ENCODE results near the gene AOAH.
"Not testable (repeated sequence)": the region's sequence is repeated elsewhere in the genome, so short reads cannot be mapped to it uniquely, and the experiment has no call there.

The AOAH gene

DNA sequence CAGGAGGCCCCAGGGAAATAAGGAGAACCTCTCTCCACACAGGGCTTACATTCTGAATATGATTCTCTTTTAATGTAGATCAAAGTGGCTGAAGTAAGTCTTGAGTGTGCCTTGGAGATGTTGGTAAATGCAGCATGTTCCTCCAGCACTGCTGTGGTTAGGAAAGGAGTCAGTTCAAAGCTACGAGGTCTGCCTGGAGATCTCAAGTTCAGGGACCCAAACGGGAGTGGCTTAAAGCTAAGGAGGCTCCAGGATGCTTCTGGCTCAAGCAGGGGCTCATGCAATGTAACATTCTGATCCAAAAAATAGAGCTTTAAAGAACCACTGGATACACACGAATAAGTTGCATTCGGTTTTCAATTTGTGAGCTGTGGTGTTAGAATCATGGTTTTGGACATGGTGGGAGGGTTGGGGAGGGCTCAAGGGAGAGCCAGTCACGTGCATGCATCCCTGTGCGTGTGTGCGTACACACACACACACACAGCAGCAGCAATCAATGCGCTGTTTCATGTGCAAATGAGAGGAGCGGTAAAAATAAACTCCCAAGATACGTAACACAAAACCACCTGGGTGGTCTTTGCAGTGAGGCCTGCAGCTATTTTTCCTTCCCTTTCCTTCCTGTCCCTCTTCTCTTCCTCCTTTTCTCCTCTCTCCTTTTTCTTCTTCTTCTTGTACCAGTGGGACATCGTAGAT, 70.5 kb downstream of the AOAH start:
- no peak for DNase-seq

DNA sequence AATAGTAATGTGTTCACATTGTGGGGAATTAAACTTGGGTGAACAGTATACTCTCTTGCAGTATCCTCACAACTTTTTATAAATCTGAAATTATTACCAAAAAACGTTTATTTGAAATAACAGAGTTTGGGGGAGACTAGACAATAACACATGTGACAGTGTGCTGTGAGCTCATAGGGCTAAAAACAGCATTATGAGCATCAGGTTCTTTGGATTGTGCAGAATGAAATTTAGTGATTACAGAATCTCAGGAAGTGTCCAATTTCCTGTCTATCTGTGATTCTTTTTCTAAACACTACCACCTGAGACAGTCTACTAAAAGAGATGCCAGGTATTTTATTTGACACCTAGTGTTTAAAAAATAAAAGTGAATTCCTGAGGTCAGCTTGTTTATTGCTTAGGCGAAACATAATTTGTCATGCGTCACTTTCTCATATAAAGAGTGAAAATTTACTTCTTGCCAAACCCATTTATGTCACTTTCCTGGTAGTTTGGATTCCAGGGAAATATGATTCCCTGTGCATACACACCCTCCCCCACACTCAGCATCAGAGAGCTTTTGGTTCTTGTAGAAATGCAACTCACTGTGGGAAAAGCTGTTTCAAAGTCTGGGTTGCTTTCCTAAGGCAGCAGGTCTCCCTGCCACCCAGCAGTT, 71.2 kb downstream of the AOAH start:
- no peak for DNase-seq

DNA sequence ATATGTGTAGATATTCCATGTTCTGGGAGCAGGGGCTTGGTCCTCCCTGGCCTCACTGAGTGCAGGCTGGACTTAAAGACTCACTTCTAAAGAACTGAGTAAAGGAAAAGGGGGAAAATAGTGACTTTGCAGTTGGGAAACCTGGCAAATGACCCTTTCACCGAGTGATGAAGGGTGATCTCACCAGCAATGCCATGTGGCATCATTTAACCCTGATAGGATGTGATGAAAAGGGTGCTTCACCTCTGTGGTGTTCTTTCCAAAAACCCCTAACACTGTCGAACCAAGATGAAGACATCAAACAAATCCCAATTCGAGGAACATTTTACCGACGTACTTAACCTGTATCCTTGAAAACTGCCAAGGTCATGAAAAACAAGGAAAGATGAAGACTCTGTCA, 71.9 kb downstream of the AOAH start:
- DNase-seq: no peak

DNA sequence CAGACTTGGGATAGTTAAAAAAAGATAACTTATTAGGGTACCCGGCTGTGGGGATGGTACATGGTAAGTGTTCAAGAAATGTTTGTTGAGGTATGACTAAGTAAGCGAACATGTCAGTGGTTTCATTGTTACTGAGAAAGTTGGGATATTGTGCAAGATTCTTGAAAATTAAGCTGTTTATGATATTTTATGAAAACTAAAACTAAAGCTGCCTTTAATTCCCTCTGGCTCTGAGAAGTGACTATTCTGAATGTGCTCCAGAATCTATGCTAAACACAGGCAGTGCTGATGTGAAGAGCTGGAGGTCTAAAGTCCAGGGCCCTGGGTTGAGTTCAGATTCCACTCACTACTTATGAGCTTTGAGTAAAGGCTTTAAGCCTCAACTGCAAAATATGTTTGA, 72.9 kb downstream of the AOAH start:
- DNase-seq: no peak

DNA sequence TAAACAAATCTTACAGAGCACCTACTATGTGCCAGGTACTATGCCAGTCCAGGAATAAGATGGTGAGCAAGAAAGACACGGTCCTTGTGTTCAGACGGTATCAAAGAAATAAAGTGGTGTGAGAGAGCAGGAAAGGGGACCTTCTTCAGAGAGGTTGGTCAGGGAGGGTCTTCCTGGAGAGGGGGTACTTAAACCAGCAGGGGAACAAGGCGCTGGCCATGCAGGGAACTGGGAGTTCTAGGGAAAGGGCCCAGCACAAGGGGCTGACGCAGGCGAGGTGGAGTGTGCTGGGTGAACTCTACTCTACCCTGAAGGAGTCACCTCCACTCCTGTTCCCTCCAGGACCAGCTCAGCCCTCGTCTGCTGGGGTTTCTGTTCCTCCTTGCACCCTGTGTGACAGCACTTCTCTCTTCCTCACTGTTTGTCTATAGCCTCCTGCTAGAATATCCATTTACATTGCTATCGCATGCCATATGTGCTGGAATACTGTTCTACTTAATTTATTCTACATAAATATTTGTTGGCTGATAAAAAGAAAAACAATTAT, 73.5 kb downstream of the AOAH start:
- DNase-seq: no peak

DNA sequence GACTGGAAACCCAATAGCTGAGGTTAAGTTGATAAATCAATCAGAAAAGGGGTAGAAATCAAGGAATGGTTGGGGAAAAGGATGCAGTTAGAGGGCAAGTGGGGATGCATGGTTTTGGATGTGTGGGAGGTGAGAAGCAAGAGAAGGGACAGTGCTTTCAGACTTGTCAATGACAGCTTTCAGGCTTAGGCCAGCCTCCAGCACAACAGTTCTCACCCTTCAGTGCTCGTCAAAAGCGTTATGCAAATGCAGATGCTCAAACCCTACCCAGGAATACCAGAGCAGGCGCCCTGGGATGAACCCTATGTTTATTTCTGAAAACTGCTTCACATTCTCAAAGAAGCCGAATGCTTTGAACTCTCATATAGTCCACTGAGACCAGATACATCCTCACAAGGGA, 74.0 kb downstream of the AOAH start:
- no peak for DNase-seq

DNA sequence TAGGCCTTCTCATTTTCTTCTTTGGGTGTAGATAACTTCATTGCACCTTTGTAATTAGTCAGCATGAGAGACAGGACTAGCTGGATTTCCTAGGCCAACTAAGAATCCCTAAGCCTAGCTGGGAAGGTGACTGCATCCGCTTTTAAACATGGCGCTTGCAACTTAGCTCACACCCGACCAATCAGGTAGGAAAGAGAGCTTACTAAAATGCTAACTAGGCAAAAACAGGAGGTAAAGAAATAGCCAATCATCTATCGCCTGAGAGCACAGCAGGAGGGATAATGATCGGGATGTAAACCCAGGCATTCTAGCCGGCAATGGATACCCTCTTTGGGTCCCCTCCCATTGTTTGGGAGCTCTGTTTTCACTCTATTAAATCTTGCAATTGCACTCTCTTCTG, 75.0 kb downstream of the AOAH start:
- not testable (repeated sequence) for DNase-seq

DNA sequence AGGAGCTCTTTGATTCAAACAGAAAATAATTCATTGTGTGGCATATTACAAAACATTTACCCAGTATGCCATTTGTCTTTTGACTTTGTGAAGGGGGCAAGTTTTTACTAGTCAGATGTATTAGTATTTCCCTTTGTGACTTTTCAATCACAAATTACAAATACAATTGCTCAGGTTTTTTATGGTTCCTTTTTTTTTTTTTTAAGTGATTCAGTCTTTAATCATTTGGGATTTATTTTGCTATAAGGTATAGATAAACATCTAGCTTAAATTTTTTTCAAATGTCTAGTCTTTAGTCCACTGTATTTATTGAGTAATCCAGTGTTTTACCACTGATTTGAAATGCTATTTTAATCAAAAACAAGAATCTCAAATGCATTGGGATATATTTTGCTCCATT, 75.9 kb downstream of the AOAH start:
- DNase-seq: no peak

DNA sequence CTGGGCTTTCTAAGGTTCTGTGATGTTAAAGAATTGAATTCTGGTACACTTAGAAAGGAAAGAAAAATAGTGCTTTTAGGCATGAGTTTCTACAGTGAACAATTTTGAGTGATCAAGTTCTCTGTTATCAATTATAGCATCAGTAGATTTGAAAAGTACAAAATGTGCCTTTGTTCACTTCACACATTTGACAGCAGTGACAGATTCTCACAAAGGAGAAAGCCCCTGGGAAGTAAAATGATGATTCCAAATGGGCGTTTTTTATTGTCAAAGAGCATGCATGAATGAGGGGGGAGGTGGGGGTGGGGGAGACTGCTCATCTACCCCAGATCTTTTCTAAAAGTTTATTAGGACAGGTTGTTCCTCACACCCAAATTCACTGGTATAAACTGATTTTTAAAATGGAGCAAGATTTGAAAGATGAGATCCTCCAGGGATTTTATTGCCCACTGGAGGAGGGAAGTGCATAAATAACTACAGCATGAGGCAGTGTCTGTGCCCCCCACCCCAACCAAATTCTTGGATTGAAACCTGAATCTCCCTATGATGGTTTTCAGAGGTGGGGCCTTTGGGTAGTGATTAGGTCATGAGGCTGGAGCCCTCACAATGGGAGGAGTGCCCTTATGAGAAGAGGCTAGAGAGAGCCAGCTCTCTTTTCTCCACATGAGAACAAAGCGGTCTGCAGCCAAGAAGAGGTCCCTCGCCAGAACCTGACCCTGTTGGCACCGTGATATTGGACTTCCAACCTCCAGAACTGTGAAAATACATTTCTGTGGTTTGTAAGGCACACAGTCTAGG, 79.5 kb downstream of the AOAH start:
- no peak for DNase-seq

DNA sequence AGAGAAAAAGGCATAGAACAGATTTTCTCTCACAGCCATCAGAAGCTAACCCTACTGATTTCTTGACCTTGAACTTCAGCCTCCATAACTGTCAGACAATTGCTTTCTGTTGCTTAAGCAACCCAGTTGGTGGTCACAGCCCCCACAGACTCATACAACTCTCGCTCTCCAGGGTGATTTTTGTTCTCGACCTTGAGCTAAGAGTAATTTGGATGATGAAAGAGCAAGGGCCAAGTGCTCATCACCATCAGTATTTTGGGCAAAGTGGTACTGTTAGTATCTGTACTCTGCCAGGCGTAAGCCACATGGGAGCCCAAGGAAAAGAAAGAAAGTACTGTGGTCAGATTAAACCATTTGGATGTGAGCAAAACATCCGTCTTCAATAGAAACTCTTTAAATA, 81.9 kb downstream of the AOAH start:
- no peak for DNase-seq

DNA sequence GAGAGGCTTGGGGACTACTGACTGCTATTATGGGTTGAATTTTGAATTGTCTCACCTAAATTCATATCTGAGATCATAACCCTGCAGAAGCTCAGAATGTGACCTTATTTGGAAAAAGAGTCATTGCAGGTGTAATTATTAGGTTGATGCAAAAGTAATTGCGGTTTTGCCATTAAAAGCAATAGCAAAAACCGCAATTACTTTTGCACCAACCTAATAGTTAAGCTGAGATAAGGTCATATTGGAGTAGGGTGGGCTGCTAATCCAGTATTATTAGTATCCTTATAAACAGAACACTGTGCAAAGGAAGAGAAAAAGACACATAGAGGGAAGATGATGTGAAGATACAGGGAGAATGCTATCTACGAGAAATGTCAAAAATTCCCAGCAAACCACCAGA, 82.3 kb downstream of the AOAH start:
- no peak for DNase-seq

DNA sequence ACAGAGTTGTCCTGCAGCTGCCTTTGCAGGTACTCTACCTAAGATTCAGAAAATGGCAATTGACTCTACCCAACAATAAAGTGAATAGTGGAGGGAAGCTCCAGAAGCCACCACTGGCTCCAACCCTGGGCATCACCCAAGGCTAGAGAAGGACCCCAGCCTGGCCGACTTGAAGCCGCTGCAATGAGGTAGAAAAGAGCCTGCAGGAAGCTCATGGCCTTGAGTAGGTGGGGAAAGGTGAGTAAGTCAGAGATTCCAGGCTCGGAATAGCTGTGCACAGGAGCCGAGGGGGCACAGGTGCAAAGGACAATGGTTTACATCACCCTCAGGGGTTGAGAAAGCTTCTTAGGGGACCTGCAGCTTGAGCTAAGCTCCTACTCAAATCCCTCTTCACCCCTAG, 83.6 kb downstream of the AOAH start:
- DNase-seq: no peak

DNA sequence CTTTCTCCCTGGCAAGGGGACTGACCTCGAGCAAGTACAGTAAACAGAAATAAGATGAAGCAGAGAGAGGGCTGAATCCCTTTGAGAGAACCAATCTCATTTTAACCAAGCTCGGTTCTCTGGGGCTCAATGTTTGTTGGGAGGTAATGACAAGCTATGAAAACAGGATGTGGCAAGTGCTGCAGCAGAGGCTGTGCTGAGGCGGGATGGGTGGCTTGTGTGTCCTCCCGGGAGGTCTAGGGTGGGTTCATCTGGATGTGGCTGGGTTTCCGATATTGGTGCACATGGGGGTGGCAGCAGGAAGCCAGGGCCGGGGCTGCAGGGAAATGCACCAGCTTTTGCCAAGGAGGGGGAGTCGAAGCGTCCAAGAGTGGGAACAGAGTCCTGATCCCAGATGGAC, 84.5 kb downstream of the AOAH start:
- DNase-seq: no peak

DNA sequence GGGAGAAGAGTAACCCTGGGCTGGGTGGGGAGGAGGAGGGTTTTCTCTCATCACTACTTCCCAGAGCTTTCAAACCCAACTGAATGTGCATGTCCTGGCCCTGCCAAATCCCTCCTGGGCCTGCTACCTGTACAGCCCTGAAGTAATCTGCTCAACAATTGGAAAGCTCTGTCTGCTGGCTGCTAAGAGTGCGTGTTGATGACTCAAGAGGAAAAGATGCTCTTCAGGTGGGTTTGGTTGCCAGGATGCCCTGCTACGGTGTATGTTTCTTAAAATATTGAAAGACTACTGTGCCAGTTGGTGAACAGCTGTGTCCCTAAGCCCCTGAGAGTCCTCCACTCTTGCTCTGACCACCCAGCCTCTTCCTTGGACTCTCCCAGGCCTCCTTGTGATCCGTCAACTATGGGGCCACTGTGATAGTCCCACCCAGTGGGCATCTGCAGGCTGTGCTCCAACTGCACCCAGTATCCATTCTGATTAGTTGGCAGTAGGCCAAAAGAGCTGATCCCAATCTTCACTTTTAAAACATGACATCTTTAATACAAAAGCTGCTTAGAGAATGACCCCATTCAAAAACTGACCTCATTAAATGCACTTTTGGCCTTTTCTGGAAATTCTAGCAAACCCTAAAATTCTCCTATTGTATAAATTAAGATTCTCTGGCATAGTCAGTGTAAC, 85.6 kb downstream of the AOAH start:
- no peak for DNase-seq

DNA sequence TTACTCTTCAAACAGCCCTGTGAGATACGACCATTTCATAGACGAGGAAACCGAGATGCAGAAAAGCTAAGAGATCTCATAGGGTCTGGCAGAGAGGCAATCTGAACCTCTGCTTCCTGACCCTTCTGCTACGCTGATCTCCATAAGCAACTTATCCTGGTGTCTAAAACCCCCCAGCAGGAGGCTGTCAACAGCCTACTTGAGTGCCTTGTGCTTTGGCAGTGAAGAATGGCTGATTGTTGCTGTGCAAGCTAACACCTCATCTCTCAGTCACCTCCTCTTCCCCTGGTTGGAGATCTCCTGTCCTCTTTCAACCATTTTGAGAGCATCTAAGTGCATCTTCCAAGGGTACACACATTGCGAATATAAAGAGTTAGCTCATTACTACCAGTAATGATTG, 86.2 kb downstream of the AOAH start:
- DNase-seq: no peak

DNA sequence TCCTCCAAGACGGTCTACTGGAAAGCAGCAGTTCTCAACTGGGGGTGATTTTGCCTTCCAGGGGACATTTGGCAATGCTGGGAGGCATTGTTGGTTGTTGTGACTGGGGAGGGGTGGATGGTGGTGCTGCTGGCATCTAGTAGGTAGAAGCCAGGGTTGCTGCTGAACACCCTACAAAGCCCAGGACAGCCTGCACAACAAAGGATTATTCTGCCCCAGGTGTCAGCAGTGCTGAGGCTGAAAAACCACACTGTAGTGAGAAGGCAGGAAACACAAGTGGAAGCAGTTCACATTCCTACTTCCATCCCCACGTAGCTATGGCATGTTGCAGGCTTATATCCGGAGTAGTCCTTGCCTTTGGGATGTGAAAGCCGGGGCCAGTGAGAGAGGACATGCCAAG, 86.9 kb downstream of the AOAH start:
- no peak for DNase-seq

DNA sequence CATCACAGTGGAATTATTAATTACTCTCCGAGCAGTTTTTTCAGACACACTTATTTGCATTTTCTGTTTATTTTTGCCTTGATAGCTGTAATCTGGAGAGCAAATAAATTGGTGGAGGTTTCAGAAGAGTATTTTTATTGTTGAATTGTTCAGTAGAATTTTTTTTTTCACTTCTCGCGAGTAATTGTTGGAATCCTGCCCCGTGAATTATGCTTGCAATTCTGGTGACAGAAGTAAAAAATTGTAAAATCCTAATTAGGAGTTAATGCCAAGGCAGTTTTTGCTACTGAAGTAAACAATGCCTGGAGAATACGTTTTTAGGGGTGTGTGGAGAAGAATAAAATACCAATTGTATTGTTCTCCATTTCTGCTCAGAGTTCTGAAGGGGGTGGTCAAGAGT, 88.2 kb downstream of the AOAH start:
- no peak for DNase-seq

DNA sequence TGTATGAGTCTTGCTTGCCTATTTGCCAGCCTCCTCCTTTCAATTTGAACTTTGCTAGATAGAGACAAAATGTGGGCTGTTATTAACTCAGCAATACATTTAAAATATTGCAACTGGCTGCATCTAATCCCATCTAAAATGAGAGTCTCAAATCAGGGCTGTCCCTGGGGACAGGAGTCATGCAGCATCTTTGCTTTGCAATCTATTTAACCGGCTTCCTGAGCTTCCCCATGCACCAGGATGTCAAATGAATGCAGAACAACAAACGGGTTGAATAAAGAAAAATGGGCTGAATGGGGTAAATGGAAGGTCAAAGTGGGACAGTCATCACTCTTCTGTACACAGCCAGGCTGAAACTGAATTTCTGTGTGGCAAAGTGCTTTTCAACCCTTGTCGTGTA, 89.2 kb downstream of the AOAH start:
- no peak for DNase-seq

DNA sequence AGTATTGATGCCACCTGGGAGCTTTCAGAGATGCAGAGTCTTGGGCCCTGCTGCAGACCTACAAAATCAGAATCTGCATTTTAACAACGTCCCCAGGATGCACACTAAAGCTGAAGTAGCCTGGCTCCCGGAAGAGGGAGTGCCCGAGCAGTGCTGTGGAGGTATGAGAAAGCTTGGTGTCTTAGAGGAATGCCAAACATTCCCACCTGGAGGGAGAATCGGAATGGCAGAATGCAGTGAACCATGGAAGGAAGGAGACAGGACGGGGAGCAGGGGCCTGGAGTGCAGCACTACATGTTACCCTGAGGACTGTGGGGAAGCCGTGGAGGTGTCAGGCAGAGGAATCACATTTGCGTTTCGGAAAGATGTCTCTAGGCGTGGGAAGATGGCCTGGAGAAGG, 90.9 kb downstream of the AOAH start:
- no peak for DNase-seq

DNA sequence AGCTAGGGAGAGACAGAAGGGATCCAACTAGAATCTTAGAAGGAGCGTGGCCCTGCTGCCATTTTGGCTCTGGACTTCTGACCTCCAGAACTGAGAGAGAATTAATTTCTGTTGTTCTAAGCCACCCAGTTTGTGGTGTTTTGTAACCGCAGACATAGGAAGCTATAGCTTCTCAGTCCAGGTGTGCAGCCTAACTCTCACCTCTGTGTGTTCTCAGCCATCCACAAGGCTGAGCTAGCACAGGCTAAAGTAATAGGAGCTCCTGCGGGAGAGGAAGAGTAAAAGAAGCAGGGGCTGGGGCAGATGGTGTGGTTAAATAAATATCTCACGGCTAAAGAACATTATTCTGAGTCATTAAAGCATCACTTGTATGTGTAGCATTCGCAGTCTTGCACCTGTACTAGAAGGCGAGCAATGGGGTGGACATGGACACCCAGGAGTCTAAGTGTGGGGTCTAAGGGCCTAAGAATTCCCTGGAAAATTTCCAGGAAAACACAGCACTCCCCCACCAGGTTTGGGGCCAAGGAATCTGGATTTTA, 94.1 kb downstream of the AOAH start:
- DNase-seq: no peak

DNA sequence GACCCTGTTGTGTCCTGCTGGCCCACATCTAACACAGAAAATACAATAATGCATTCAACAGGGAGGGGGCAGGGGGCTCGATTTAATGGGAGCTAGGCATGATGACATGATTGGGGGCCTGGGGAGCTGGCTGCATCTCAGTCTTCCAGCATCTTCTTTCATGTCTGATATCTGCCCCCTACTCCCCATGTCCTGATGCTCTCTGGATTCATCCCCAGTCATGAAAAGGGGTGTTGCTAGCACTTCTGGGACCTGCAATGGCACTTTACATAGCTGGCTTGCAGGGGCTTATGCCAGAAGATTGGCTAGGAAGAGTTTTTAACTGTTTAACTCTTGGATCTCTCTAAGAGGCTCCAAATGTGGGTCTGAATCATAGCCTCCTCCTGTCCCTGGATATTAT, 94.9 kb downstream of the AOAH start:
- no peak for DNase-seq

DNA sequence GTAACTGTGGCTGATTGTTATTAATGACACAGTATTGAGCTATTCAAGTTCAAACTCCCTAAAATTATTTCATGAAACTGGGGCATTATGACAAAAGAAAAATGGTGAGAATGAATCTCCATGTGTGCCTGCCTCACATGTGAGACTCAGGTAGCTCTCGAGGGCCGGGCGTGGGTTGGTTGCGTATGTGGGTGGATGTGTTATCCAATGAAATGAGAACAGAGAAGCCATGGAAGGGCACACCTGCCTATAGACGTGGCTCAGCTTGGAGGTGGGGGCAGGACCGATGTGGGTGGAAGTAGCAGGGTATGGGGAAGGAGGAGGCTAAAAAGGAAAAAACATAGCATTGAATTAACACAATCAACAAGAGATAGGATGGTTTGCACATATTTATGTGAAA, 96.5 kb downstream of the AOAH start:
- no peak for DNase-seq

DNA sequence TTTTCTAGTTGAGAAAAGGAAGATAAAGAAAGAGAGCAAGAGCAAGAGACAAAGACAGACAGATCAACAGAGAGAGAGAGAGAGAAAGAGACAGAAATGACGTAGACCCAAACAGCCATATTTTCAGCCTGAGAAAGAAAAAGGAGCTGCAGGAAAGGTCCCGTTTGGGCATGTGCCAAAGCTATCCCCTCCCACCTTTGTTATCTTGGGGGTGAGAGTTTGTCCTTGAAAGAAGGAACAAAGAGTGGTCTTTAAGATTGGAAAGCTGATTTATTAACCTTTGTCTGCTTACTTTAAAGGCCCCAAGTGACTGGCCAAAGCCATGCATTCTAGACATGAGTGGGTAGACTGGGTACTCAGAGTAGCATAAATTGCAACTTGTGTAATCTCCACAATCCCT, 98.2 kb downstream of the AOAH start:
- DNase-seq: no peak
